Activated T-cell treated with anti-CD3 and anti-CD28 coated beads for 24 hours (primary cell): ENCODE results near the gene B4GALNT3.

Experiments
- DNase-seq: peaks from one replicate; pipeline ENCODE4 v3.0.0-alpha.2; 2020; ENCODE audit warnings: low read depth

The B4GALNT3 gene

GRCh38 chr12:509500-509899 is 49.8 kb downstream of the B4GALNT3 start:
- DNase-seq: no peak

- DNase-seq: no peak
Measured at GRCh38 chr12:510071-510825, 50.5 kb downstream of the B4GALNT3 start.

GRCh38 chr12:512933-513332 is 53.2 kb downstream of the B4GALNT3 start:
- DNase-seq: no peak

GRCh38 chr12:513446-513845 is 53.7 kb downstream of the B4GALNT3 start:
- no peak for DNase-seq

- no peak for DNase-seq
Measured at GRCh38 chr12:517538-517937, 57.8 kb downstream of the B4GALNT3 start.

GRCh38 chr12:520119-520518 is 60.4 kb downstream of the B4GALNT3 start:
- DNase-seq: no peak

- DNase-seq: no peak
Measured at GRCh38 chr12:522692-523378, 63.1 kb downstream of the B4GALNT3 start.

- DNase-seq: no peak
Measured at GRCh38 chr12:524167-524951, 64.6 kb downstream of the B4GALNT3 start.

GRCh38 chr12:526089-526488 is 66.3 kb downstream of the B4GALNT3 start:
- DNase-seq: no peak

- no peak for DNase-seq
Measured at GRCh38 chr12:527241-527640, 67.5 kb downstream of the B4GALNT3 start.

GRCh38 chr12:527729-528128 is 68.0 kb downstream of the B4GALNT3 start:
- no peak for DNase-seq

GRCh38 chr12:530308-530707 is 70.6 kb downstream of the B4GALNT3 start:
- no peak for DNase-seq

- DNase-seq: no peak
Measured at GRCh38 chr12:530821-531220, 71.1 kb downstream of the B4GALNT3 start.

- DNase-seq: no peak
Measured at GRCh38 chr12:531951-532585, 72.3 kb downstream of the B4GALNT3 start.

- DNase-seq: no peak
Measured at GRCh38 chr12:532908-533565, 73.3 kb downstream of the B4GALNT3 start.

GRCh38 chr12:533718-534117 is 74.0 kb downstream of the B4GALNT3 start:
- DNase-seq: no peak

- DNase-seq: no peak
Measured at GRCh38 chr12:534216-534615, 74.5 kb downstream of the B4GALNT3 start.

GRCh38 chr12:535396-535795 is 75.7 kb downstream of the B4GALNT3 start:
- DNase-seq: no peak

- DNase-seq: no peak
Measured at GRCh38 chr12:536751-537245, 77.1 kb downstream of the B4GALNT3 start.

- DNase-seq: no peak
Measured at GRCh38 chr12:537772-538171, 78.0 kb downstream of the B4GALNT3 start.

GRCh38 chr12:538731-539539 is 79.2 kb downstream of the B4GALNT3 start:
- DNase-seq: no peak
